SK-N-SH treated with all-trans-retinoic acid at 6 μM for 48 hours (cell line): ENCODE measurements around the gene GABBR2.

Experiments used
- ATAC-seq: fragments of 200-7000 bp; cut with Tn5 transposase; 3 replicates; pipeline ENCODE4 v1.9.1; 2020; ENCODE audit warnings: mild to moderate bottlenecking, moderate library complexity
- ARNTL ChIP-seq: fragments of 450-650 bp; formaldehyde crosslinking; IDR thresholded peaks from 2 replicates; pipeline ENCODE4 v1.5.0; 2020; ENCODE audit warnings: low read depth, mild to moderate bottlenecking, moderate library complexity, borderline replicate concordance
- CSDC2 ChIP-seq: fragments of 250-450 bp; sonication (Bioruptor Pico); IDR thresholded peaks from 2 replicates; pipeline ENCODE4 v1.5.0; 2020; ENCODE audit warnings: mild to moderate bottlenecking, moderate library complexity
- ESRRG ChIP-seq: fragments of 250-450 bp; sonication (Bioruptor Pico); IDR thresholded peaks from 2 replicates; pipeline ENCODE4 v1.6.1; 2021; ENCODE audit warnings: mild to moderate bottlenecking
- GLIS3 ChIP-seq: fragments of 250-450 bp; sonication (Bioruptor Pico); IDR thresholded peaks from 2 replicates; pipeline ENCODE4 v1.5.0; 2020; ENCODE audit warnings: mild to moderate bottlenecking, moderate library complexity
- ISL1 ChIP-seq: fragments of 250-450 bp; sonication (Bioruptor Pico); IDR thresholded peaks from 2 replicates; pipeline ENCODE4 v2.1.2; 2022; ENCODE audit warnings: mild to moderate bottlenecking, moderate library complexity
- OSR1 ChIP-seq: fragments of 250-450 bp; sonication (Bioruptor Pico); IDR thresholded peaks from 2 replicates; pipeline ENCODE4 v1.8.0; 2022; ENCODE audit warnings: moderate library complexity, mild to moderate bottlenecking, inconsistent platforms
- PPARA ChIP-seq: fragments of 250-450 bp; sonication (Bioruptor Pico); IDR thresholded peaks from 2 replicates; pipeline ENCODE4 v1.5.0; 2020; ENCODE audit warnings: mild to moderate bottlenecking, borderline replicate concordance
- RARB ChIP-seq: fragments of 250-450 bp; sonication (Bioruptor Pico); IDR thresholded peaks from 2 replicates; pipeline ENCODE4 v1.8.0; 2021; ENCODE audit warnings: mild to moderate bottlenecking, moderate library complexity
- SNAI2 ChIP-seq: fragments of 250-450 bp; sonication (Bioruptor Pico); IDR thresholded peaks from 2 replicates; pipeline ENCODE4 v1.5.0; 2020; ENCODE audit warnings: mild to moderate bottlenecking, moderate library complexity
- TCF4 ChIP-seq: fragments of 250-450 bp; sonication (Bioruptor Pico); IDR thresholded peaks from 2 replicates; pipeline ENCODE4 v1.8.0; 2021; ENCODE audit warnings: mild to moderate bottlenecking, moderate library complexity, borderline replicate concordance
- TOX ChIP-seq: fragments of 250-450 bp; sonication (Bioruptor Pico); IDR thresholded peaks from 2 replicates; pipeline ENCODE4 v1.8.0; 2021; ENCODE audit warnings: mild to moderate bottlenecking, moderate library complexity, borderline replicate concordance
- ZC3H10 ChIP-seq: fragments of 250-450 bp; sonication (Bioruptor Pico); IDR thresholded peaks from 2 replicates; pipeline ENCODE4 v1.5.1; 2021; ENCODE audit warnings: mild to moderate bottlenecking, moderate library complexity
- ZFP3 ChIP-seq: fragments of 250-450 bp; sonication (Bioruptor Pico); IDR thresholded peaks from 2 replicates; pipeline ENCODE4 v1.5.0; 2020; ENCODE audit warnings: mild to moderate bottlenecking, moderate library complexity
- ZNF565 ChIP-seq: fragments of 450-650 bp; formaldehyde crosslinking; conservative IDR thresholded peaks from 2 replicates; pipeline ENCODE4 v1.5.0; 2020; ENCODE audit warnings: low read depth, mild to moderate bottlenecking, moderate library complexity
- ZNF70 ChIP-seq: fragments of 450-650 bp; formaldehyde crosslinking; IDR thresholded peaks from 2 replicates; pipeline ENCODE4 v1.5.0; 2020; ENCODE audit warnings: mild to moderate bottlenecking, moderate library complexity
- ZNF8 ChIP-seq: fragments of 450-650 bp; formaldehyde crosslinking; IDR thresholded peaks from 2 replicates; pipeline ENCODE4 v1.5.0; 2020; ENCODE audit warnings: mild to moderate bottlenecking, moderate library complexity
- TF ChIP-seq, protein P1 (sequence below): fragments of 250-450 bp; sonication (Bioruptor Pico); IDR thresholded peaks from 2 replicates; pipeline ENCODE4 v1.5.1; 2021; ENCODE audit warnings: mild to moderate bottlenecking, moderate library complexity
- TF ChIP-seq, protein P2 (sequence below): fragments of 250-450 bp; sonication (Bioruptor Pico); IDR thresholded peaks from 2 replicates; pipeline ENCODE4 v1.5.1; 2020; ENCODE audit warnings: low read depth, mild to moderate bottlenecking, moderate library complexity
- TF ChIP-seq, protein P3 (sequence below): fragments of 250-450 bp; sonication (Bioruptor Pico); IDR thresholded peaks from 2 replicates; pipeline ENCODE4 v1.8.0; 2020; ENCODE audit warnings: mild to moderate bottlenecking, moderate library complexity, borderline replicate concordance
- TF ChIP-seq, protein P4 (sequence below): fragments of 250-450 bp; sonication (Bioruptor Pico); IDR thresholded peaks from 2 replicates; pipeline ENCODE4 v1.8.0; 2021; ENCODE audit warnings: low read depth, mild to moderate bottlenecking, moderate library complexity, borderline replicate concordance

The GABBR2 gene

DNA sequence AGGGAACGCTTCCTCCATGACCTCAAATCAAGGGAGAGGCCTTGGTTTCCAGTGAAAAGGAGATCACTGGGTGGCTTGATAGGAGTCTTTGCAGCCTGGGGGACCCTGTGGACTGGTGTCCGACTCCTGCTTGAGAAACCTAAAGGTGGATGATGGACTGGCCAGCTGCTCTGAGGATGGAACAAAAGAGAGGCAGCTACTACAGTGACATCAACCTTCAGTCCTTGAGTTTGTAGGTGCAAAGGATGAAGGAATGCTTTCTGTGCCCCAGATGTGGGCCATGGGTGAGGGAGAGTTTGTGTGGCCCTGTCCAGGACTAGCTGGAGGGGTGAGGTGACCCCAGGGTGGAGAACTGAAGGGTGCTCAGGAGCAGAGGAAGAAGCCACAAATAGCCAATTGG lies 338.8 kb downstream of the GABBR2 start:
- TF ChIP-seq, protein P1, sequence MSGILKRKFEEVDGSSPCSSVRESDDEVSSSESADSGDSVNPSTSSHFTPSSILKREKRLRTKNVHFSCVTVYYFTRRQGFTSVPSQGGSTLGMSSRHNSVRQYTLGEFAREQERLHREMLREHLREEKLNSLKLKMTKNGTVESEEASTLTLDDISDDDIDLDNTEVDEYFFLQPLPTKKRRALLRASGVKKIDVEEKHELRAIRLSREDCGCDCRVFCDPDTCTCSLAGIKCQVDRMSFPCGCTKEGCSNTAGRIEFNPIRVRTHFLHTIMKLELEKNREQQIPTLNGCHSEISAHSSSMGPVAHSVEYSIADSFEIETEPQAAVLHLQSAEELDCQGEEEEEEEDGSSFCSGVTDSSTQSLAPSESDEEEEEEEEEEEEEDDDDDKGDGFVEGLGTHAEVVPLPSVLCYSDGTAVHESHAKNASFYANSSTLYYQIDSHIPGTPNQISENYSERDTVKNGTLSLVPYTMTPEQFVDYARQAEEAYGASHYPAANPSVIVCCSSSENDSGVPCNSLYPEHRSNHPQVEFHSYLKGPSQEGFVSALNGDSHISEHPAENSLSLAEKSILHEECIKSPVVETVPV, result no peak
- no peak for ATAC-seq

DNA sequence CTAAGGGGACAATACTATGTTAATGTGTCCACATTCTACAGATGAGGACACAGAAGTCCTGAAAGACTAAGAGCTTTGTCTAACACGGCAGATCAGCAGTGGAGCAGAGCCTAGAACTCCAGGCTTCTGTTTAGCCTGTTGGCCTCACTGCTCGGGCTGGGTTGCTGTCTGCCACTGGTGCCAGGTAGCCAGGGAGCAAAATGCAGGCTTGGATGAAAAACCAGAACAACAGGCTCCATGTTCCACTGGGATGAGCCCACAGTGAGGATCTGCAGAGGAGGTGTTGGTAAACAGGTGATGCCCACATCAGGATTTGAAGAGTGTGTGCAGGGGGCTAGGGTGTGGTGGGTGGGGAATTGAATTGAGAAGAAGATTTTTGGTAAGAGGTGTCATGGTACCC lies 339.3 kb downstream of the GABBR2 start:
- TF ChIP-seq ZC3H10 (CRISPR knock-in tag), result no peak
- TF ChIP-seq ZNF70 (CRISPR knock-in tag), result no peak
- TF ChIP-seq, protein P2, sequence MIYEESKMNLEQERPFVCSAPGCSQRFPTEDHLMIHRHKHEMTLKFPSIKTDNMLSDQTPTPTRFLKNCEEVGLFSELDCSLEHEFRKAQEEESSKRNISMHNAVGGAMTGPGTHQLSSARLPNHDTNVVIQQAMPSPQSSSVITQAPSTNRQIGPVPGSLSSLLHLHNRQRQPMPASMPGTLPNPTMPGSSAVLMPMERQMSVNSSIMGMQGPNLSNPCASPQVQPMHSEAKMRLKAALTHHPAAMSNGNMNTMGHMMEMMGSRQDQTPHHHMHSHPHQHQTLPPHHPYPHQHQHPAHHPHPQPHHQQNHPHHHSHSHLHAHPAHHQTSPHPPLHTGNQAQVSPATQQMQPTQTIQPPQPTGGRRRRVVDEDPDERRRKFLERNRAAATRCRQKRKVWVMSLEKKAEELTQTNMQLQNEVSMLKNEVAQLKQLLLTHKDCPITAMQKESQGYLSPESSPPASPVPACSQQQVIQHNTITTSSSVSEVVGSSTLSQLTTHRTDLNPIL (CRISPR knock-in tag), result no peak
- TF ChIP-seq, protein P1, result no peak
- TF ChIP-seq, protein P3, sequence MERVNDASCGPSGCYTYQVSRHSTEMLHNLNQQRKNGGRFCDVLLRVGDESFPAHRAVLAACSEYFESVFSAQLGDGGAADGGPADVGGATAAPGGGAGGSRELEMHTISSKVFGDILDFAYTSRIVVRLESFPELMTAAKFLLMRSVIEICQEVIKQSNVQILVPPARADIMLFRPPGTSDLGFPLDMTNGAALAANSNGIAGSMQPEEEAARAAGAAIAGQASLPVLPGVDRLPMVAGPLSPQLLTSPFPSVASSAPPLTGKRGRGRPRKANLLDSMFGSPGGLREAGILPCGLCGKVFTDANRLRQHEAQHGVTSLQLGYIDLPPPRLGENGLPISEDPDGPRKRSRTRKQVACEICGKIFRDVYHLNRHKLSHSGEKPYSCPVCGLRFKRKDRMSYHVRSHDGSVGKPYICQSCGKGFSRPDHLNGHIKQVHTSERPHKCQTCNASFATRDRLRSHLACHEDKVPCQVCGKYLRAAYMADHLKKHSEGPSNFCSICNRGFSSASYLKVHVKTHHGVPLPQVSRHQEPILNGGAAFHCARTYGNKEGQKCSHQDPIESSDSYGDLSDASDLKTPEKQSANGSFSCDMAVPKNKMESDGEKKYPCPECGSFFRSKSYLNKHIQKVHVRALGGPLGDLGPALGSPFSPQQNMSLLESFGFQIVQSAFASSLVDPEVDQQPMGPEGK (CRISPR knock-in tag), result no peak
- TF ChIP-seq OSR1 (CRISPR knock-in tag), result no peak
- TF ChIP-seq TCF4 (CRISPR knock-in tag), result no peak
- no peak for TF ChIP-seq ISL1 (CRISPR knock-in tag)
- TF ChIP-seq, protein P4, sequence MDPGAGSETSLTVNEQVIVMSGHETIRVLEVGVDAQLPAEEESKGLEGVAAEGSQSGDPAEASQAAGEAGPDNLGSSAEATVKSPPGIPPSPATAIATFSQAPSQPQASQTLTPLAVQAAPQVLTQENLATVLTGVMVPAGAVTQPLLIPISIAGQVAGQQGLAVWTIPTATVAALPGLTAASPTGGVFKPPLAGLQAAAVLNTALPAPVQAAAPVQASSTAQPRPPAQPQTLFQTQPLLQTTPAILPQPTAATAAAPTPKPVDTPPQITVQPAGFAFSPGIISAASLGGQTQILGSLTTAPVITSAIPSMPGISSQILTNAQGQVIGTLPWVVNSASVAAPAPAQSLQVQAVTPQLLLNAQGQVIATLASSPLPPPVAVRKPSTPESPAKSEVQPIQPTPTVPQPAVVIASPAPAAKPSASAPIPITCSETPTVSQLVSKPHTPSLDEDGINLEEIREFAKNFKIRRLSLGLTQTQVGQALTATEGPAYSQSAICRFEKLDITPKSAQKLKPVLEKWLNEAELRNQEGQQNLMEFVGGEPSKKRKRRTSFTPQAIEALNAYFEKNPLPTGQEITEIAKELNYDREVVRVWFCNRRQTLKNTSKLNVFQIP, result no peak
- TF ChIP-seq ZNF565 (CRISPR knock-in tag), result no peak
- no peak for TF ChIP-seq RARB (CRISPR knock-in tag)
- no peak for ATAC-seq

DNA sequence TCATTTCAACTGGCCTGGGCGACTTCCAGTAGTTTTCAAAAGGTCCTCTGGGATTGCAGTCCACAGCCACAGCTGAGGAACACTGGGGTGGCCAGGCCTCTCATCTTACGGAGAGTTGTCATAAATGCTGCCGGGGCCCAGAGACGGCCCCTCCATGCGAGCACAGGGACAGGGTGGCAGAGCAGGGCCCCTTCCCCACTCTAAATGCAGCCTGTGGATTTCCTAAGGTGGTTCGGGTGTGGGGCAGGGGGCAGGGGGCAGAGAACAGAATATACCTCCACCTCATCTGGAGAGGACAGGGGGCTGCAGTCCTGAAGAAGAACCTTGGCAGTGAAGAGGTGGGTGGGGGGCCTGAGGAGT lies 339.7 kb downstream of the GABBR2 start:
- ATAC-seq, result no peak
- TF ChIP-seq TCF4 (CRISPR knock-in tag) (no peak), TOX (CRISPR knock-in tag) (no peak), PPARA (CRISPR knock-in tag) (no peak), OSR1 (CRISPR knock-in tag) (no peak), ZNF565 (CRISPR knock-in tag) (no peak), ISL1 (CRISPR knock-in tag) (no peak), ESRRG (no peak), CSDC2 (no peak), ZNF8 (no peak), ARNTL (no peak), ZC3H10 (CRISPR knock-in tag) (no peak), ZNF70 (CRISPR knock-in tag) (no peak), RARB (CRISPR knock-in tag) (no peak), GLIS3 (no peak), ZFP3 (CRISPR knock-in tag) (no peak), SNAI2 (CRISPR knock-in tag) (no peak)
- TF ChIP-seq, protein P3 (CRISPR knock-in tag), result no peak
- TF ChIP-seq, protein P4, result no peak
- TF ChIP-seq, protein P2 (CRISPR knock-in tag), result no peak
